MCF 10A (cell line): ENCODE measurements around the gene LDHD. TPM values are rescaled to one million over a fixed set of nuclear protein-coding genes. Genes with fewer than 3 reads are reported as not detected.

Experiments used
- BruUV-seq: library from RNA; stranded (reverse); fragments of 400-500 nt; replicated peaks from 2 replicates; lab custom pipeline; 2021; lab: Mats Ljungman, UMichigan
- CTCF ChIA-PET: fragments of 300-600 bp; sonication (Branson Sonifier 250); formaldehyde crosslinking; extraction: SDS; loops from one replicate; lab custom pipeline; 2021; ENCODE audit warnings: antibody characterized with exemption, inconsistent platforms; lab: Yijun Ruan, JAX
- POLR2A ChIA-PET: fragments of 300-600, 350-650 bp; sonication (Branson Sonifier 250); formaldehyde crosslinking; extraction: SDS; loops from one replicate; lab custom pipeline; 2020; ENCODE audit warnings: antibody characterized with exemption, inconsistent platforms; lab: Yijun Ruan, JAX
- DNase-seq: peaks from one replicate; pipeline ENCODE4 v3.0.0-alpha.2; 2018; ENCODE audit not compliant: unreplicated experiment
- H3K27ac Mint-ChIP-seq: one replicate; pipeline ENCODE4 v1.8.0; 2022; ENCODE audit warnings: mild to moderate bottlenecking, low read depth, mixed read lengths; ENCODE audit not compliant: unreplicated experiment
- H3K27me3 Mint-ChIP-seq: one replicate; pipeline ENCODE4 v1.8.0; 2022; ENCODE audit warnings: mixed read lengths; ENCODE audit not compliant: insufficient read depth, unreplicated experiment
- H3K36me3 Mint-ChIP-seq: one replicate; pipeline ENCODE4 v1.8.0; 2022; ENCODE audit warnings: mild to moderate bottlenecking, moderate library complexity, mixed read lengths; ENCODE audit not compliant: insufficient read depth, unreplicated experiment
- H3K4me1 Mint-ChIP-seq: one replicate; pipeline ENCODE4 v1.8.0; 2022; ENCODE audit warnings: mixed read lengths; ENCODE audit not compliant: insufficient read depth, unreplicated experiment
- H3K4me3 Mint-ChIP-seq: one replicate; pipeline ENCODE4 v1.8.0; 2022; ENCODE audit warnings: mild to moderate bottlenecking, moderate library complexity, mixed read lengths; ENCODE audit not compliant: unreplicated experiment
- H3K9me3 Mint-ChIP-seq: one replicate; pipeline ENCODE4 v1.8.0; 2022; ENCODE audit warnings: mixed read lengths; ENCODE audit not compliant: unreplicated experiment
- intact Hi-C: fragments of 100-400 bp; cut with micrococcal nuclease; formaldehyde crosslinking; loops from 2 replicates; pipeline ENCODE4 v1.14.1; 2022
- total RNA-seq: library from RNA; stranded (reverse); gene quantifications from 2 replicates; pipeline ENCODE4 v1.2.3, GENCODE V29; 2022
- TF ChIP-seq, protein P1 (sequence below): fragments of 200-600 bp; IDR thresholded peaks from one replicate; pipeline ENCODE4 v1.8.0; 2022; ENCODE audit warnings: antibody characterized with exemption, mild to moderate bottlenecking; ENCODE audit not compliant: unreplicated experiment

The LDHD gene
- total RNA-seq, 1 experiment from 2014 or later = 0.30 TPM

DNA sequence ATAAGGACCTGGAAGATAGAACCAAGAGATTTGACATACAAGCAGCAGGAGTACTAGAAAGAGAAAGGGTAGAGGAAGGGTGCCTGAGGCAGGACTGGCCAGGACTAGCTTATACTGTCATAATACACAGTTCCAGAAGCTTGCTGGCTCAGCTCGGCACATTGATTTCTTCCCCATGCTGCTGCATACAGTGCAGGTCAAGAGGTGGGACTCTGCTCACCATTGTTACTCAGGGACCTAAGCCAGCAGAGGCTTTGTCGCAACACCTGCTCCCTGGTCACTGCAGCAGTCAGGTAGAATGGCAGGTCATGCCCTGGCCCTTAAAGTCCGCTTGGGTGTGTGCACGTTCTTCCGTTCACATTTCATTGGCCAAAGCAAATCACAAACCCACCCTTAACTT is 32.8 kb downstream of the LDHD start:
- BruUV-seq = no TSS peak
- Mint-ChIP-seq H3K36me3 (no peaks in the 10 kb centered on the region), H3K9me3 (no peaks in the 10 kb centered on the region), H3K27ac (no peak overlapping the region), H3K4me1 (peaks cover 6% of the 10 kb centered on the region), H3K4me3 (no peak overlapping the region), H3K27me3 (no peaks in the 10 kb centered on the region)
- no peak for DNase-seq
- ChIA-PET POLR2A (no interaction called here), CTCF (interaction anchor here (0.5 kb wide), 1 partner anchor 131 kb away, joined by 3 read pairs; no protein-coding TSS in a partner anchor)
- intact Hi-C loops = no loop called here
- TF ChIP-seq, protein P1, sequence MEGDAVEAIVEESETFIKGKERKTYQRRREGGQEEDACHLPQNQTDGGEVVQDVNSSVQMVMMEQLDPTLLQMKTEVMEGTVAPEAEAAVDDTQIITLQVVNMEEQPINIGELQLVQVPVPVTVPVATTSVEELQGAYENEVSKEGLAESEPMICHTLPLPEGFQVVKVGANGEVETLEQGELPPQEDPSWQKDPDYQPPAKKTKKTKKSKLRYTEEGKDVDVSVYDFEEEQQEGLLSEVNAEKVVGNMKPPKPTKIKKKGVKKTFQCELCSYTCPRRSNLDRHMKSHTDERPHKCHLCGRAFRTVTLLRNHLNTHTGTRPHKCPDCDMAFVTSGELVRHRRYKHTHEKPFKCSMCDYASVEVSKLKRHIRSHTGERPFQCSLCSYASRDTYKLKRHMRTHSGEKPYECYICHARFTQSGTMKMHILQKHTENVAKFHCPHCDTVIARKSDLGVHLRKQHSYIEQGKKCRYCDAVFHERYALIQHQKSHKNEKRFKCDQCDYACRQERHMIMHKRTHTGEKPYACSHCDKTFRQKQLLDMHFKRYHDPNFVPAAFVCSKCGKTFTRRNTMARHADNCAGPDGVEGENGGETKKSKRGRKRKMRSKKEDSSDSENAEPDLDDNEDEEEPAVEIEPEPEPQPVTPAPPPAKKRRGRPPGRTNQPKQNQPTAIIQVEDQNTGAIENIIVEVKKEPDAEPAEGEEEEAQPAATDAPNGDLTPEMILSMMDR = no peak

DNA sequence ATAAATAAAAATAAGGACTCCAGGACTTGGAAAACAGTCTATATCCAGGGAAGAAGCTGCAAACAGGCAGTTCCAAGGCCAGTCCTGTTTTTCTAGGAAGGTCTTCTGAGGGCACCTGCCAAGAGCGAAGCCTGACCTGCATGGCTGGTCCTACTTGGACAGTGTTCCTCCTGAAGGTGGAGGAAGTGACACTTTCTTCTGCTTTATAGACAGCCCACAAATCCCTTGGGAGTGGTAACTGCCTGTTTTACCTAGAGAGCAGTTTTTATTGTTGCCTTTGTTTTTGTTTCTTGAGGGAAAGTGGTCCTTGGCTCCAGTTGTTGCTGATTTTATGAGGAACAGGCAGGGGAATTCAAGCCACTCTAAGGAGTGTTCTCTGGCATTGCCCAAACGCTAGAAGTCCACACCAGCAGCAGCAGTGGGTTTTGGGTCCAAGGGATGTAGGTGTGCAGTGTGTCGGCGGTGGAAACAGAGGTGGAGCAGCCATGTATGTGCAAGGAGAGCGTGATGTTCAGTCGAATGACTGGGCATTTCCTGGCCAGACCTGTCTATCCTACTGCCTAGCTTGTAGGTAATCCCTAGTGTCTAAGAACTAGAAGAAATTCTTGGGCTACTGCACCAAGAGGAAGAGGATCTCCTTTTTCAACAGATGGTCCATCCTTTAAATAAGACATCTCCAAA is 35.3 kb downstream of the LDHD start:
- no peak for DNase-seq
- H3K4me3 Mint-ChIP-seq = no peak overlapping the region
- no peaks in the 10 kb centered on the region for H3K9me3 Mint-ChIP-seq
- peaks cover 3% of the 10 kb centered on the region for H3K4me1 Mint-ChIP-seq
- CTCF ChIA-PET = interaction anchor here (0.6 kb wide), 2 partner anchors 10 to 31 kb away, joined by 4 to 9 read pairs; no protein-coding TSS in a partner anchor
- no peaks in the 10 kb centered on the region for H3K27me3 Mint-ChIP-seq
- TF ChIP-seq, protein P1 = no peak
- no peak overlapping the region for H3K27ac Mint-ChIP-seq
- intact Hi-C loops = no loop called here
- POLR2A ChIA-PET = no interaction called here
- H3K36me3 Mint-ChIP-seq = no peaks in the 10 kb centered on the region
- BruUV-seq = no TSS peak

DNA sequence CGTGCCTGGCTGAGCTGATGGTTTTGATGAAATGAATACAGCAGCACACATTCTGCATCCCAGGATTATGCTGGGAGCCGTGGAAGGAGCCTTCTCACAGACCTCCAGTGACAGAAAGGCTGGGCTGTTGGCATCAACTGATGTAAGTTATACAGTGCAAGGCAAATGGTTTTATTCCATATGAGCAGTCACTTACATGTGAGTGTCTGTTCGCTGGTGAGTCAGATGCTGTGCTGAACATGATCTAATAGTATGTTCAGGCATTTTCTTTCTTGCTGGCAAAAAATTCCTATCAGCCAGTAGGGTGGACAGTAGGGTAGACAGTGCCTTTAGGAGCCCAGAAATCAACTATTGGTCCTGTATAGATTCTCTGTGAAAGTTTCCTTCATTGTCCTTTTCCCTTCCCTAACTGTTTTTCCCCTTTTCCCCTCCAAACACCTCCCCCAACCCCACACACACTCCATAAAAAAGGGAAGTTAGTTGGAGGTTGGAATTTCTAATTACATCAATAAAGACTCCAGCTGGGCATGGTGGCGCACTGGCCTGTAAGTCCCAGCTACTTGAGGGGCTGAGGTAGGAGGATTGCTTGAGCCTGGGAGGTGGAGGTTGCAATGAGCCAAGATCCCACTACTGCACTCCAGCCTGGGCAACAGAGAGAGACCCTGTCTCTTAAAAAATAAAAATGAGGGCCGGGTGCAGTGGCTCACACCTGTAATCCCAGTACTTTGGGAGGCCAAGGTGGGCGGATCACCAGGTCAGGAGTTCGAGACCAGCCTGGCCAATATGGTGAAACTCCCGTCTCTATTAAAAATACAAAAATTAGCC is 36.2 kb downstream of the LDHD start:
- intact Hi-C loops = no loop called here
- H3K27me3 Mint-ChIP-seq = no peaks in the 10 kb centered on the region
- no TSS peak for BruUV-seq
- CTCF ChIA-PET = interaction anchor here (0.5 to 0.8 kb wide), 3 partner anchors 9 to 951 kb away, joined by 3 to 9 read pairs (median 3); no protein-coding TSS in a partner anchor
- H3K27ac Mint-ChIP-seq = no peak overlapping the region
- H3K9me3 Mint-ChIP-seq = no peaks in the 10 kb centered on the region
- no peaks in the 10 kb centered on the region for H3K4me1 Mint-ChIP-seq
- no peak overlapping the region for H3K4me3 Mint-ChIP-seq
- TF ChIP-seq, protein P1 = no peak
- no peak for DNase-seq
- H3K36me3 Mint-ChIP-seq = no peaks in the 10 kb centered on the region
- POLR2A ChIA-PET = interaction anchor here (0.7 kb wide), 1 partner anchor 15 kb away, joined by 3 read pairs; no protein-coding TSS in a partner anchor

DNA sequence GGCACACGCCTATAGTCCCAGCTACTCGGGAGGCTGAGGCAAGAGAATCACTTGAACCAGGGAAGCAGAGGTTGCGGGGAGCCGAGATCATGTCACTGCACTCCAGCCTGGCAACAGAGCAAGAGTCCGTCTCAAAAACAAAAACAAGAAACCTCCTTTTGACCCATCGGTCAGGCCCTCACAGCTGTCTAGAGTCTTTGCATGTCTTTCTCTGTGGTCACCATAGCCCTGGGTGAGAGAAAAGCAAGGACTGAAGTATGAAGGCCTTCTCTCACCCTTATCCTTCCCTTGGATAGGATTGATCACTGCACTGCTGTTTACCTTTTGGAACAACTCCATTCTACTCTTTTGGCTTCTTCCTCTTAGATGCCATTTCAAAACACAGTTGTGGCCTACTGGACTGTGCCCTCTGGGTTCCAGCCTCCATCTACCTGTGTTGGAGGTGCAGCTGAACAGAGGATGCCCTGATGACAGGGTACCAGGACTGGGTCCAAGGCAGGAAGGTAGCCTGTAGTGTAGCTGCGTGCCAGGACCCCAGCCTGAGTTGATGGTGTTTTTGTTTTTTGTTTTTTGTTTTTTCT is 37.1 kb downstream of the LDHD start:
- DNase-seq = no peak
- no peaks in the 10 kb centered on the region for H3K27me3 Mint-ChIP-seq
- POLR2A ChIA-PET = interaction anchor here (0.7 kb wide), 1 partner anchor 14 kb away, joined by 3 read pairs; no protein-coding TSS in a partner anchor
- CTCF ChIA-PET = interaction anchor here (0.5 to 0.8 kb wide), 2 partner anchors 74 to 950 kb away, joined by 3 read pairs; no protein-coding TSS in a partner anchor
- no peaks in the 10 kb centered on the region for H3K4me1 Mint-ChIP-seq
- no peaks in the 10 kb centered on the region for H3K36me3 Mint-ChIP-seq
- H3K27ac Mint-ChIP-seq = no peak overlapping the region
- TF ChIP-seq, protein P1 = no peak
- intact Hi-C loops = no loop called here
- no peaks in the 10 kb centered on the region for H3K9me3 Mint-ChIP-seq
- H3K4me3 Mint-ChIP-seq = no peak overlapping the region
- BruUV-seq = no TSS peak
